Skeletal muscle satellite cell (primary cell): ENCODE results near the gene PIWIL1.

Experiments
- H3K27me3 ChIP-seq: 2 replicates; pipeline ENCODE4 v1.7.0; 2013; ENCODE audit warnings: low read length; ENCODE audit not compliant: control insufficient read depth, insufficient read depth
- H3K36me3 ChIP-seq: 2 replicates; pipeline ENCODE4 v1.7.0; 2013; ENCODE audit warnings: mild to moderate bottlenecking, control low read depth, low read length; ENCODE audit not compliant: insufficient read depth
- H3K4me1 ChIP-seq: 2 replicates; pipeline ENCODE4 v1.7.0; 2013; ENCODE audit warnings: low read length; ENCODE audit not compliant: control insufficient read depth, insufficient read depth
- H3K4me2 ChIP-seq: 2 replicates; pipeline ENCODE4 v1.7.0; 2013; ENCODE audit warnings: mild to moderate bottlenecking, low read length
- H3K4me3 ChIP-seq: 2 replicates; pipeline ENCODE4 v1.7.0; 2013; ENCODE audit warnings: low read length
- H3K9ac ChIP-seq: 2 replicates; pipeline ENCODE4 v1.7.0; 2013; ENCODE audit warnings: mild to moderate bottlenecking, low read depth, low read length, moderate library complexity
- H3K9me3 ChIP-seq: replicated peaks from 2 replicates; pipeline ENCODE4 v1.7.0; 2013; ENCODE audit warnings: mild to moderate bottlenecking, control low read depth, low read length

PIWIL1 gene

DNA sequence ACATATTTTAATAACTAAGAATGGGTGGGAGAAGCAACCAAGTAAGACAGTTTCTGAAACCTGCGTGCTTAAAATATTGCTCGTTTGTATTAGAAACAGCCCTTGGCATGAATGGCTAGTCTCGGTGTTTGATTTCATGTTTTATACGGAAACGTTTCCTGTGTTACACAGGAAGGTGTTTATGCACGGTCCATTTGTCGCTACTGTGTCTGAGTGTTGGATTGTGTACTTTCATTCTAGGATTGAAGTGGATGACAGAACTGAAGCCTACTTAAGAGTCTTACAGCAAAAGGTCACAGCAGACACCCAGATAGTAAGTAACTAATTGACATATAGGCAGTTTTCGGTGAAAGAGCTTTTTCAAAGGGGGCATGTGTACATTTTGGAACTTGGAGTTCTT lies 19.6 kb downstream of the PIWIL1 start:
- no peak overlapping the region for H3K4me3 ChIP-seq
- no peaks in the 10 kb centered on the region for H3K36me3 ChIP-seq
- no peak overlapping the region for H3K4me2 ChIP-seq
- no peaks in the 10 kb centered on the region for H3K4me1 ChIP-seq
- no peak overlapping the region for H3K9ac ChIP-seq
- H3K9me3 ChIP-seq: peaks cover 7% of the 10 kb centered on the region
- no peaks in the 10 kb centered on the region for H3K27me3 ChIP-seq

GRCh38 chr12:130357729-130358330 lies 20.1 kb downstream of the PIWIL1 start:
- peaks cover 7% of the 10 kb centered on the region for H3K9me3 ChIP-seq
- H3K27me3 ChIP-seq: no peaks in the 10 kb centered on the region
- H3K4me1 ChIP-seq: no peaks in the 10 kb centered on the region
- no peaks in the 10 kb centered on the region for H3K36me3 ChIP-seq
- H3K4me2 ChIP-seq: no peak overlapping the region
- no peak overlapping the region for H3K4me3 ChIP-seq
- H3K9ac ChIP-seq: no peak overlapping the region

GRCh38 chr12:130362060-130362459 lies 24.4 kb downstream of the PIWIL1 start:
- no peaks in the 10 kb centered on the region for H3K27me3 ChIP-seq
- H3K9me3 ChIP-seq: peaks cover 10% of the 10 kb centered on the region
- H3K36me3 ChIP-seq: no peaks in the 10 kb centered on the region
- H3K4me3 ChIP-seq: no peak overlapping the region
- H3K4me2 ChIP-seq: no peak overlapping the region
- no peak overlapping the region for H3K9ac ChIP-seq
- H3K4me1 ChIP-seq: no peaks in the 10 kb centered on the region

- Histone ChIP-seq H3K4me3 (no peak overlapping the region), H3K9me3 (peaks cover 3% of the 10 kb centered on the region), H3K27me3 (no peaks in the 10 kb centered on the region), H3K36me3 (no peaks in the 10 kb centered on the region), H3K4me2 (no peak overlapping the region), H3K9ac (no peak overlapping the region), H3K4me1 (no peaks in the 10 kb centered on the region)
Observed at GRCh38 chr12:130364578-130364977, 26.9 kb downstream of the PIWIL1 start.

DNA sequence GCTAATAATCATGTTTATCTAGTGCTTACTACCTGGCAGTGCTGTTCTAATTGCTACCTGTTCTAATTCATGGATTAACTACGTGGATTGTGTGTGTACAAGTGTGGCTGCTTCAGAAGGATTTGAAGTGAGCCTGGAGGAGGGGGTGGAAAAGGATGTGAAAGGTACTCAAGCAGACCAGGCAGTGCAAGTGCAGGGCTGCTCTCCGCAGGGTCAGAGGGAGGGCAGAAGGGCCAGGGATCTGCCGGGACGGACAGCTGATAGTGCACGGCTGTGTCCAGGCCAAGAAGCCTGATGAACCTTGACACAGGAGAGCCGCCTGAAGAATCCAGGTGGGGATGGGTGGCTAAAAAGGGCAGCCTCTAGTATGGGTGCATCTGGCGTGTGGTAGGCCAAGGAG lies 28.5 kb downstream of the PIWIL1 start:
- no peak overlapping the region for H3K9ac ChIP-seq
- H3K4me1 ChIP-seq: no peaks in the 10 kb centered on the region
- peaks cover 3% of the 10 kb centered on the region for H3K9me3 ChIP-seq
- H3K4me3 ChIP-seq: no peak overlapping the region
- H3K36me3 ChIP-seq: no peaks in the 10 kb centered on the region
- H3K27me3 ChIP-seq: no peaks in the 10 kb centered on the region
- no peak overlapping the region for H3K4me2 ChIP-seq

DNA sequence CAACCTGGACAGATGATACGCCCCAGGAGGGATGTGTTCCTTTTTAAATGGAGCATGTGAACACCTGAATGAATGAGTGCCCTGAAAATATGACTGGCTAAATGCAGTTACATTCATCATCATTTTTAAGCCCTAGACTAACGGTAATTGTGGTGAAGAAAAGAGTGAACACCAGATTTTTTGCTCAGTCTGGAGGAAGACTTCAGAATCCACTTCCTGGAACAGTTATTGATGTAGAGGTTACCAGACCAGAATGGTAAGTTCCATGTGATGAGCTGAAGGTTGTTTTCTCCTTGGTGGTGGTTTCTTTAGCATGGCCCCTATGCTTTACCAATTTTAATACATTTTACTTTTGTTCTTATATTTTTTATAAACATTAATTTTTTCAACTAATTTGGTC lies 29.3 kb downstream of the PIWIL1 start:
- H3K27me3 ChIP-seq: no peaks in the 10 kb centered on the region
- peaks cover 3% of the 10 kb centered on the region for H3K9me3 ChIP-seq
- H3K9ac ChIP-seq: no peak overlapping the region
- H3K4me1 ChIP-seq: no peaks in the 10 kb centered on the region
- no peaks in the 10 kb centered on the region for H3K36me3 ChIP-seq
- no peak overlapping the region for H3K4me3 ChIP-seq
- no peak overlapping the region for H3K4me2 ChIP-seq

DNA sequence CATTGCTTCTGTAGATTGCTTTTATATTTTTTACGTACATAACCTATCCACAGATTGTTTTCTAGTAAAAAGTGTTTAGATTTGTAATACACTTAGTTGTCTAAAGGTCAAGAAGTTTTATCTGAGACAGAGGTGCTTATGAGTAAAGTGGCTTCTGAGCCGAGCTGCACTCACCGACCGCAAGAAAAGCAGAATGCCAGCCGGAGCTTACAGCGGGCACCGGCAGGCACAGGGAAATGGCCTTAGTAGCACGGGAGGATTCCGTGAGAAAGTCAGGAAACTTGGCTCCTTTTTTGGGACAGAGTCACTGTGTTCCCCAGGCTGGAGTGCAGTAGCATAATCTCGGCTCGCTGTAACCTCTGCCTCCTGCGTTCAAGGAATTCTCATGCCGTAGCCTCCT lies 29.8 kb downstream of the PIWIL1 start:
- no peak overlapping the region for H3K4me2 ChIP-seq
- no peaks in the 10 kb centered on the region for H3K36me3 ChIP-seq
- no peaks in the 10 kb centered on the region for H3K4me1 ChIP-seq
- H3K4me3 ChIP-seq: no peak overlapping the region
- no peaks in the 10 kb centered on the region for H3K27me3 ChIP-seq
- peaks cover 3% of the 10 kb centered on the region for H3K9me3 ChIP-seq
- H3K9ac ChIP-seq: no peak overlapping the region

- Histone ChIP-seq H3K36me3 (no peaks in the 10 kb centered on the region), H3K4me1 (no peaks in the 10 kb centered on the region), H3K9me3 (peaks cover 3% of the 10 kb centered on the region), H3K9ac (no peak overlapping the region), H3K4me2 (no peak overlapping the region), H3K27me3 (no peaks in the 10 kb centered on the region), H3K4me3 (no peak overlapping the region)
Observed at GRCh38 chr12:130369816-130370215, 32.1 kb downstream of the PIWIL1 start.

GRCh38 chr12:130371296-130371695 lies 33.6 kb downstream of the PIWIL1 start:
- no peaks in the 10 kb centered on the region for H3K27me3 ChIP-seq
- no peak overlapping the region for H3K9ac ChIP-seq
- H3K4me3 ChIP-seq: no peak overlapping the region
- peaks cover 3% of the 10 kb centered on the region for H3K9me3 ChIP-seq
- no peak overlapping the region for H3K4me2 ChIP-seq
- H3K36me3 ChIP-seq: no peaks in the 10 kb centered on the region
- no peaks in the 10 kb centered on the region for H3K4me1 ChIP-seq

- Histone ChIP-seq H3K4me1 (no peaks in the 10 kb centered on the region), H3K9ac (no peak overlapping the region), H3K36me3 (no peaks in the 10 kb centered on the region), H3K9me3 (peaks cover 7% of the 10 kb centered on the region), H3K27me3 (no peaks in the 10 kb centered on the region), H3K4me3 (no peak overlapping the region), H3K4me2 (no peak overlapping the region)
Observed at GRCh38 chr12:130372936-130373335, 35.2 kb downstream of the PIWIL1 start.

- Histone ChIP-seq H3K9ac (no peak overlapping the region), H3K4me1 (no peaks in the 10 kb centered on the region), H3K9me3 (peaks cover 7% of the 10 kb centered on the region), H3K36me3 (no peaks in the 10 kb centered on the region), H3K4me3 (no peak overlapping the region), H3K27me3 (no peaks in the 10 kb centered on the region), H3K4me2 (no peak overlapping the region)
Observed at GRCh38 chr12:130374083-130374482, 36.4 kb downstream of the PIWIL1 start.
